ENCODE measurements around the gene SLC4A1. TPM values are rescaled to one million over a fixed set of nuclear protein-coding genes. Genes with fewer than 3 reads are reported as not detected.
A peak's percentile ranks its signal among the peaks of the same experiment; 100 is the strongest.
"Not testable (repeated sequence)": the region's sequence is repeated elsewhere in the genome, so short reads cannot be mapped to it uniquely, and the experiment has no call there.

The SLC4A1 gene
- total RNA-seq, 1 experiment from 2014 or later: not detected

- DNase-seq (ENCODE audit: low read depth): no peak
These were observed 9.8 kb downstream of the SLC4A1 start for GRCh38 chr17:44257815-44258760.

GRCh38 chr17:44256671-44257070 lies 11.3 kb downstream of the SLC4A1 start:
- no peak for DNase-seq (ENCODE audit: low read depth)

GRCh38 chr17:44255915-44256314 lies 12.0 kb downstream of the SLC4A1 start:
- DNase-seq (ENCODE audit: low read depth): no peak

- no peak for DNase-seq (ENCODE audit: low read depth)
These were observed 13.4 kb downstream of the SLC4A1 start for GRCh38 chr17:44254361-44255095.

GRCh38 chr17:44253006-44253405 lies 14.9 kb downstream of the SLC4A1 start:
- DNase-seq (ENCODE audit: low read depth): no peak

GRCh38 chr17:44251062-44251461 lies 16.9 kb downstream of the SLC4A1 start:
- no peak for DNase-seq (ENCODE audit: low read depth)

- DNase-seq (ENCODE audit: low read depth): no peak
These were observed 18.3 kb downstream of the SLC4A1 start for GRCh38 chr17:44249501-44250246.

GRCh38 chr17:44247876-44248736 lies 19.8 kb downstream of the SLC4A1 start:
- no peak for DNase-seq (ENCODE audit: low read depth)

GRCh38 chr17:44247440-44247841 lies 20.5 kb downstream of the SLC4A1 start:
- DNase-seq (ENCODE audit: low read depth): peak; percentile 45

GRCh38 chr17:44241106-44241624 lies 26.8 kb downstream of the SLC4A1 start:
- no peak for DNase-seq (ENCODE audit: low read depth)

- not testable (repeated sequence) for DNase-seq (ENCODE audit: low read depth)
These were observed 30.0 kb downstream of the SLC4A1 start for GRCh38 chr17:44237886-44238285.

GRCh38 chr17:44236444-44236991 lies 31.4 kb downstream of the SLC4A1 start:
- DNase-seq (ENCODE audit: low read depth): no peak

GRCh38 chr17:44235583-44235936 lies 32.4 kb downstream of the SLC4A1 start:
- DNase-seq (ENCODE audit: low read depth): no peak

GRCh38 chr17:44233582-44233981 lies 34.4 kb downstream of the SLC4A1 start:
- no peak for DNase-seq (ENCODE audit: low read depth)

- no peak for DNase-seq (ENCODE audit: low read depth)
These were observed 35.9 kb downstream of the SLC4A1 start for GRCh38 chr17:44232061-44232460.

GRCh38 chr17:44230140-44230539 lies 37.8 kb downstream of the SLC4A1 start:
- no peak for DNase-seq (ENCODE audit: low read depth)

GRCh38 chr17:44229090-44229489 lies 38.8 kb downstream of the SLC4A1 start:
- no peak for DNase-seq (ENCODE audit: low read depth)

GRCh38 chr17:44223541-44224071 lies 44.3 kb downstream of the SLC4A1 start:
- no peak for DNase-seq (ENCODE audit: low read depth)

- peak; percentile 91 for DNase-seq (ENCODE audit: low read depth)
These were observed 45.6 kb downstream of the SLC4A1 start for GRCh38 chr17:44222112-44222869.

GRCh38 chr17:44221862-44222111 lies 46.1 kb downstream of the SLC4A1 start:
- DNase-seq (ENCODE audit: low read depth): no peak
